KOPT-K1 (cell line): ENCODE measurements around the gene TSSK2.

ENCODE experiments used
- H3K27ac ChIP-seq: fragments of 200-600 bp; sonication (generic); 2 replicates; pipeline ENCODE4 v1.5.1; 2016; ENCODE audit warnings: antibody characterized with exemption, mild to moderate bottlenecking, low read depth, low read length; ENCODE audit not compliant: poor library complexity, severe bottlenecking
- H3K36me3 ChIP-seq: fragments of 200-600 bp; sonication (generic); 2 replicates; pipeline ENCODE4 v1.5.1; 2017; ENCODE audit warnings: antibody characterized with exemption, mild to moderate bottlenecking, low read length, moderate library complexity; ENCODE audit not compliant: insufficient read depth
- H3K9me3 ChIP-seq: fragments of 200-600 bp; sonication (generic); 2 replicates; pipeline ENCODE4 v1.5.1; 2017; ENCODE audit warnings: antibody characterized with exemption, low read length, mild to moderate bottlenecking; ENCODE audit not compliant: insufficient read depth, poor library complexity, severe bottlenecking

TSSK2 gene

GRCh38 chr22:19175026-19175601 lies 44.0 kb downstream of the TSSK2 start:
- Histone ChIP-seq H3K9me3 (no peaks in the 10 kb centered on the region), H3K36me3 (peaks cover 30% of the 10 kb centered on the region; the same call in 1 of the 2 replicates), H3K27ac (no peak overlapping the region)

DNA sequence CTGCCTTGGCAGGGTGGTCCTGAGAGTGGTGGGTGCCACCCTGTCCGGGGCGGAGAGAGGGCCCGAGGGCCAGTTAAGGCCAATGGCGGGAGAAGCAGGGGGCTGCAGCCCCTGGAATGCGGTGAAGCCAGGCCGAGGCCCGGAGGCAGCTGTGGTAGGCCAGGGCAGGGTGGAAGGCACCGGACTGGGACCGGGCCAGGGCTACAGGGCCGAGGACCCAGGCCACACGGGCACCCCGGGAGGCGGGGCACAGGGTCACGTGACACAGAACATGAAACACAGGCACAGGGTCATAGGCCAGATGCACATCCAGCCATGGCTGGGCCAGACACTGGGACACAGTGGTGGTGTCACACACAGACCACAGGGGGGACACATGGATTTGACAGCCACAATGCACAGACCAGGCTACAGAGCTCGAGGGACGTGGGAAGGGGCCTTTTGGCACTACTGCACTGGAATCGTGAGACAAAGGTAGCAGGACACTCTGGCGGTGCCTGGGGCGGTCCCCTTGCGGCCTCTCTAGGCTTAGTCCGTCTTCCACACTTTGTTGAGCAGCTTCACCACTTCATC lies 44.6 kb downstream of the TSSK2 start:
- Histone ChIP-seq H3K36me3 (peaks cover 30% of the 10 kb centered on the region; the same call in 1 of the 2 replicates), H3K27ac (no peak overlapping the region), H3K9me3 (no peaks in the 10 kb centered on the region)

- Histone ChIP-seq H3K9me3 (no peaks in the 10 kb centered on the region), H3K27ac (no peak overlapping the region), H3K36me3 (peaks cover 30% of the 10 kb centered on the region; the same call in 1 of the 2 replicates)
These were observed 45.1 kb downstream of the TSSK2 start for GRCh38 chr22:19176175-19176643.

GRCh38 chr22:19176732-19177131 lies 45.6 kb downstream of the TSSK2 start:
- H3K36me3 ChIP-seq: peaks cover 30% of the 10 kb centered on the region; the same call in 1 of the 2 replicates
- no peak overlapping the region for H3K27ac ChIP-seq
- no peaks in the 10 kb centered on the region for H3K9me3 ChIP-seq

DNA sequence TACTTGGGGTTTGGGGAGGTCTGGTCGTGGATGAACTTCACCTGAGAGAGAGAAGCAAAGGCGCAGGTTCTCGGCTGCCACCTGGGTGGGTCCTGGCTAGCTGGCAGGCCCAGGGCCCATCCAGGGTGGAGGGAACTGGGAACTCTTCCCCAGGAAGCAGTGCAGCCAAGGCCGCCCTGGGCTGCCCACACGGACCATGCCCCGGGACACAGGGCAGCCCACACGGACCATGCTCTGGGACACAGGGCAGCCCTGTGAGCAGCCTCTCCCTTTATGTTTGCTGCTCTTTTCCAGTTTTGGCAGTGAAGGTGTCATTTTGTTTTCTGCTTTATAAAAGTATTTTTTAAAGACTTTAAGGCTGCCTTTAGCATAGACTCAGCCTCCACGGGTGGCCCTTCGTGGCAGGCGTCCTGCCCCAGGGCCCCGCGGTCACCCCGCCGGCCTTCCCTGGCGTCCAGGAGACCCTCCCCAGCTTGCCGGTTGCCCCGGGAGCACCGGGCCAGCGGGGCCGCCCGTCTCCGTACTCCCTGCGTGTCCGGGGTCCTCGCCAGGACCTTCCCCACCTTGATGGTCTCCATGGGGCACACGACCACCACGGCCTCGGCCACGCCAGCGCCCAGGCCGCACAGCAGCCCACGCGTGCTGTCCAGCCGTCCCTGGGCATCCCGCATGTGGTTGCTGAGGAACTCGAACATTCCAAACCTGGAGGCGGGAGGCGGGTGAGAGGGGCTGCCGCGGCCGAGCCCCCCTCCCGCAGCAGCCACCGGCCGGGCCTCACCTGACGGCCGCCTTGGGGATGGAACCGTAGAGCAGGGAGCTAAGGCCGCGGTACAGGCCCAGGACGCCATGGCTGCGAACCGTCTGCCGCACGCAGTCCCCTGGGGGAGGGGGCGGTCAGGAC lies 46.3 kb downstream of the TSSK2 start:
- Histone ChIP-seq H3K27ac (peak overlapping the region; percentile 76), H3K36me3 (peaks cover 30% of the 10 kb centered on the region; the same call in 1 of the 2 replicates), H3K9me3 (no peaks in the 10 kb centered on the region)

DNA sequence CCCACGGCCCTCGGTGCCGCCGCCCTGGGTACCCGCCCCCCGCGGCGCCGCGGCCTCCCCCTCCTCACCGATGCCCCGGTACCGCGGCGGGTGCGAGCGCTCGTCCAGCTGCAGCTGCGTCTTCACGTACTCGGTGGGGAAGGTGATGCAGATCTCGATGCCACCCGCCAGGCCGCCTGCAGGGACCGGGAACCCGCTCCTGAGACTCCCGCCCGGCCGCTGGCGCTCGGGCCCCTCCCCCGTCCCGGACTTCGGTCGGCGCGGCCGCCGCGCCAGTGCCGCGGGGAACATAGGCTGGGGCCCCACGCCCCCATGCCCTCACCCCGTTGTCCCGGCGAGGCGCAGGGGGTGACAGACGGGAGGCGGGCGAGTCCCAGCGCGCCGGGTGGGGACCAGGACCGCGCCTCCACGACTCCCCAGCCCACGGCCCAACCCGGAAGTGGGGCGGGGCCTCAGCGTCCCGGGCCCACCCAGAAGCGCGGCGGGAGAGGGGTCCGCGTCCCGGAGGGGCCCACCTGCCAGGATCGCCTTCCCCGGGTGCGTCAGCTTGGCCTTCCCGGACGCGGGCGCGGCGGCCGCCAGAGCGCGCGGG lies 47.1 kb downstream of the TSSK2 start:
- H3K27ac ChIP-seq: peak overlapping the region; percentile 76
- peaks cover 30% of the 10 kb centered on the region; the same call in 1 of the 2 replicates for H3K36me3 ChIP-seq
- H3K9me3 ChIP-seq: no peaks in the 10 kb centered on the region

- H3K36me3 ChIP-seq: peaks cover 25% of the 10 kb centered on the region; the same call in 1 of the 2 replicates
- no peaks in the 10 kb centered on the region for H3K9me3 ChIP-seq
- H3K27ac ChIP-seq: peak within 1 kb of the TSS; percentile 76
These were observed 47.8 kb downstream of the TSSK2 start, which contains the start of gene SLC25A1 for GRCh38 chr22:19178657-19179496. TSS of gene SLC25A1 (minus strand) at chr22:19178736. CDS start at chr22:19178673, 63 bp downstream.

DNA sequence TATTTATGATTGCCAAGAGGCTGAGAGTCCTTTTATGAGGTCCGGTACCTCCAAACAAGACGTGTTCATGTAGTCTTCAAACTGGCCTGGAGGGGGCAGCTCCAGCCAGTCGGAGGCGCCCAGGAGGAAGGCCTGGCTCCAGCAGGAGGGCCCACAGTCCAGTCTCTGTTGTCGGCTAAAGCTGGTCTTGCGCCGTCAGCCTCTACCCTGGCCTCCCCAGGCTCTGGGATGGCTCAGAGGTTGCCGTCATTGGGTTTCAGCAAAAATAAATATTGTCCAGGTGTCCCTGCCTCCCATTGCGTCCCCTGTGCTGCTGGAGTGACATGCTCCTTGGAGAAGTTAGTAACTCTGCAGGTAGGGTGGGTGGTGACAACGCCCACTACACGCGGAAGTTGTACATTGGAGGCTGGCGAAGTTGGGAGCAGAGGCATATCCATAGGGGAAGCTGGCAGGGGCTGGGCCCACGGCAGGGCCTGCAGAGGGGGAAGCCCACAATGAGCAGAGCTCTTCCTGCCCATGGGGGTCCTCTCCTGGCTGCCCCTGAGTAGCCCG lies 48.5 kb downstream of the TSSK2 start:
- Histone ChIP-seq H3K9me3 (no peaks in the 10 kb centered on the region), H3K27ac (peak overlapping the region; percentile 76), H3K36me3 (peaks cover 18% of the 10 kb centered on the region; the same call in 1 of the 2 replicates)

DNA sequence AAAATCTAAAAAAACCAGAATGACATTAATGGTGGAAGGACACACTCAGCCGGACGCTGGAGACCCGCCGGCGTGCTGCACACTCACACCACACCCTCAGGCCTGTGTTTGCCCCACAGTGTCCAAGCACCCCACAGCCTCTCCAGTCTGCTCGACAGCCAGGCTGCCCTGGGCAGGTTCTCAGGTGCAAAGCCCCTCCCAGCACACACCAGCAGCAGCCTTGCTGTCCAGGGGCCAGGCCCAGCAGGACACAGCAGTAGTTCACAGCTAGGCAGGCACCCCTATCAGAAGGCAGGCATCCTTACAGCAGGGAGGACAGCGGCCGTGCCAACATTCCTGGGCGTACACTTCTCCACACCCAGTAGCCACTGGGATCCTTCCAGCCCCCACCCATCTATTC lies 49.1 kb downstream of the TSSK2 start:
- Histone ChIP-seq H3K27ac (no peak overlapping the region), H3K9me3 (no peaks in the 10 kb centered on the region), H3K36me3 (peaks cover 11% of the 10 kb centered on the region; the same call in 1 of the 2 replicates)

DNA sequence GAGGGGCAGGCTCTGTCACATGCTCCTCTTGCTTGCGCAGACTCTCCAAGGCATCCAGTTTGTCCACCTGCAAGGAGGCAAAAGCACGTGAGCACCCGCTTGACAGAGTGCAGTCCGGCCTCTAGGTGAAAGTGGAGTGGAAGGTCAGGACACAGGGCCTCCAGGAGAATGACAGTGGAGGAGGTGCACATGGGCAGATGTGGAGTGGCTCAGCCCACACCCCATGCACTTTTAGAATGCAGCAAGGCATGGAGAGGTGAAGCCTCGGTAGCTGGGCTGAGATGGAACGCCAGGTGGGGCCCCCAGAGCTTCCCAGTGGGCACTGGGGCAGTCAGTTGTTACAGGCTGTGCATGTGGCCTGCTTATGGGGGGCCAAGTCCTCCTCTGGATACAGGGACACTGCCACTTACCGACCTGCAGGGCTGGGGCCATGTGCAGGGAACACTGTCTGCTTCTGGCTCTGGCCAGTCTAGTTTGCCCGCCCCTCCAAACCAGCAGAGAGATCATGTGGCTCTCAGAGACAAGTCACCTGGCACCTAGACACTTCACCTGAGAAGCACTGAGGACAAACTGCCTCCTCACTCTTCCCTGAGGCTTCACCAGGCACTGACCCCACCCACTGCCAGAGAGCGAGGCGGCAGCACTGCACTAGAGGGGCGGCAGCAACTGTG lies 49.8 kb downstream of the TSSK2 start:
- Histone ChIP-seq H3K27ac (no peak overlapping the region), H3K9me3 (no peaks in the 10 kb centered on the region), H3K36me3 (peaks cover 5% of the 10 kb centered on the region; the same call in 1 of the 2 replicates)

DNA sequence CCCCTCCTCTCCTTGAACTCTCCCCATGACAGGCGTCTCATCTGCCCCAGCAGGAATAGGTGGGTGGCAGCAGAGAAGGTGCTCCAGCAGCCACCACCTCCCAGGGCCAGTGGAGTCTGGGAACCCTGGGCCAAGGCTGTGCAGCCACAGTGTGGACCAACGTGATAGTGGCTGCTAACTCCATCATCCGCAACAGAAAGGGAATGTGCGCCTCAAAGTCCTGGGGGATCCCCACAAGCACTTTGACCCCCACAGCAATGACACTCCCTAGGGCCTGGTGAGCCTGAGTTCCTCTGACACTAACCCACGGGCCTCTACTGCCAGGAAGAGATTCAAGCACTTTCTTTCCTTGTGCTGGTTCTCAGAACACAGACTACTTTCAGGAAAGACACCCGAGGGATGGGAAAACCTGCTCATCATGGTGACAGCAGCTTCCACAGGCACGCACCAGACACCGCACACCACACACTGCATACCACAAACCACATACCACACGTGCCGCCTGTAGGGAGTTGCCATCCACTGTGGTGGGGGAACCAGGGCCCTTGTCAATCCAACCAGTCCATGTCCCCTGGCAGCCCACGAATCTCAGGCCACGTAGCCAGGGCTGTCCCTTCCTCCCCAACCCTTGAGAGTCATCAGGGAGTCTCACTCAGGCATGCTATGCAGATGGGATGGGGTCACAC lies 50.8 kb downstream of the TSSK2 start:
- H3K36me3 ChIP-seq: no peaks in the 10 kb centered on the region
- H3K27ac ChIP-seq: no peak overlapping the region
- no peaks in the 10 kb centered on the region for H3K9me3 ChIP-seq
